Mucosa of stomach (tissue), 1 donor: ENCODE data around the gene CHRM3.
"Not testable (repeated sequence)": the region's sequence is repeated elsewhere in the genome, so short reads cannot be mapped to it uniquely, and the experiment has no call there.

Source experiments
- H3K27me3 ChIP-seq: one replicate; pipeline ENCODE4 v1.7.0; 2013; ENCODE audit warnings: mild to moderate bottlenecking, low read length; ENCODE audit not compliant: control insufficient read depth, insufficient read depth
- H3K36me3 ChIP-seq: one replicate; pipeline ENCODE4 v1.7.0; 2013; ENCODE audit warnings: low read length; ENCODE audit not compliant: control insufficient read depth, insufficient read depth
- H3K4me1 ChIP-seq: one replicate; pipeline ENCODE4 v1.7.0; 2013; ENCODE audit warnings: mild to moderate bottlenecking, low read length; ENCODE audit not compliant: control insufficient read depth, insufficient read depth
- H3K4me3 ChIP-seq: one replicate; pipeline ENCODE4 v1.7.0; 2013; ENCODE audit warnings: low read length
- H3K9ac ChIP-seq: one replicate; pipeline ENCODE4 v1.7.0; 2013; ENCODE audit warnings: mild to moderate bottlenecking, low read length, moderate library complexity
- H3K9me3 ChIP-seq: one replicate; pipeline ENCODE4 v1.7.0; 2013; ENCODE audit warnings: mild to moderate bottlenecking, low read length, moderate library complexity; ENCODE audit not compliant: control insufficient read depth
- donor health status: Pancreatic carcinoma.

Gene CHRM3

DNA sequence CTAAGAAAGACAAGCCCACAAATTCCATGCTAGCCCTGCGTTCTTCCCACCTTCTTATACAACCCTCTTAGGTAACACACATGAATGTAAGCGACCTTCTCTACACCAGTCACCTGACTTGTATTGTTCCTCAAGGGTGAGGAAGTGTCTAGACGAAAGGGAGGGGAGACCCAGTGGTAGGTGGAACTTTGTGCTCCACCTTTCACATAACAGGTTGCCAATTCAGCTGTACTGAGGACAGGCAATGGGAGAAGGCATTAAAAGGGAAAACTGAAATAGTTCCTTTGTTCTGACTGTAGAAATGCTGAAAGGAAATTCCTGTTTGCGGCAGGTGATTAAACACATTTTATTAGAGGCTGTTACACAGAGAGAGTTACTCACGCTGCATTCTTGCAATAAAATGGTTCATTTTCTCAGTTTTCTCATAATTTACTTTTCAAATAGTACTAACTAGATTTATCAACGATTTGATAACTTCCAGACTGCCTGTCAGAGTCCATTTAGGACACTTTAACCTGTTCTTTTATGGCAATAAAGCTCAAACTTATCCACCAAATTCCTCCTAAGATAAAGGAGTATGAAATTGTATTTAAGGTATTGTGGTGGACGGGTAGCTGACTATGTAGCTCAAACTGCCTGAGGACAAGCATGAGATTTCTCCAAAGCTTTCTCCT, 17.8 kb upstream of the CHRM3 start:
- no peaks in the 10 kb centered on the region for H3K36me3 ChIP-seq
- H3K9me3 ChIP-seq, result no peaks in the 10 kb centered on the region
- no peaks in the 10 kb centered on the region for H3K27me3 ChIP-seq
- H3K9ac ChIP-seq, result no peak overlapping the region
- H3K4me3 ChIP-seq, result no peak overlapping the region
- peaks cover 10% of the 10 kb centered on the region for H3K4me1 ChIP-seq

DNA sequence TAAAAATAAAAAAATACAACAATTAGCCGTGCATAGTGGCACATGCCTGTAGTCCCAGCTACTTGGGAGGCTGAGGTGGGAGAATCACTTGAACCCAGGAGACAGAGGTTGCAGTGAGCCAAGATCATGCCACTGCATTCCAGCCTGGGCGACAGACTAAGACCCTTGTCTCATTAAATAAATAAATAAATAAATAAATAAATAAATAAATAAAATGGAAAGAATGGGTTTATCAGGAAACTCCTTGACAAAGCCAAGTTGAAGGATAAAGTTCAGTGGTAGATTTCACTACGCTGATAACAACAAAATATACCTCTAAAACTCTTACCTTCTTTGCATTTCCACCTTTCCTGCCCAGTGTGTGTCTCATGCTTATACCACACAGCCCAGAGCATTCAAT, 15.5 kb upstream of the CHRM3 start:
- H3K9ac ChIP-seq, H3K36me3 ChIP-seq, H3K4me3 ChIP-seq, H3K9me3 ChIP-seq, H3K27me3 ChIP-seq: not testable (repeated sequence)
- H3K4me1 ChIP-seq, result peaks cover 10% of the 10 kb centered on the region

DNA sequence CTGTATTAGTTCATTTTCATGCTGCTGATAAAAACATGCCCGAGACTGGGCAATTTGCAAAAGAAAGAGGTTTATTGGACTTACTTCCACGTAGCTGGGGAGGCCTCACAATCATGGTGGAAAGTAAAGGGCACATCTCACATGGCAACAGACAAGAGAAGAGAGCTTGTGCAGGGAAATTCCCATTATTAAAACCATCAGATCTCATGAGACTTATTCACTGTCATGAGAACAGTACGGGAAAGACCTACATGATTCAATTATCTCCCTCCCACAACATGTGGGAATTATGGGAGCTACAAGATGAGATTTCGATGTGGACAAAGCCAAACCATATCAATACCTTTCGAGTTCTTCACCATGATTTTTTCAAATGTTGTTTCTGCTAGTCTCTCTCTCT, 3.7 kb upstream of the CHRM3 start:
- no peak overlapping the region for H3K4me3 ChIP-seq
- no peak overlapping the region for H3K9ac ChIP-seq
- H3K4me1 ChIP-seq, result peaks cover 9% of the 10 kb centered on the region
- H3K9me3 ChIP-seq, result no peaks in the 10 kb centered on the region
- no peaks in the 10 kb centered on the region for H3K36me3 ChIP-seq
- peaks cover 35% of the 10 kb centered on the region for H3K27me3 ChIP-seq

DNA sequence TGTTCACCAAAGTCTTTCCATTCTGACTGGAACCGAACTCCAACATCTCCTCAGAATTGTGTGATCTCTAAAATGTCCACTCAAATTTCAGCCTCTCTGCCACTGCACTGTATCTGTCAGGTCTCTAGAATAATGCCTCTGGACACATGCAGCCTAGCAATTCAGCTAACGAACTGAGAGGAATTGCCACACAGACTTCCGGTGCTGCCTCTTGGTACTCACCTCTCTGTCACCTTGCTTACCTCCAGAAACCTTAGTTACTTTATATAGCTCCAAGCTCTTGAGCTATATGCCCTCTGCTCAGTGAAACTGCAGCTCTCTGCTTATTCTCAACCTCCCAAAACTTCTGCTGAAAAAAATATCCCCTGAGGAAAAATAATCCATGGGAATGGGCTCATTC, 2.7 kb upstream of the CHRM3 start:
- Histone ChIP-seq H3K4me1 (peaks cover 12% of the 10 kb centered on the region), H3K36me3 (no peaks in the 10 kb centered on the region), H3K9me3 (no peaks in the 10 kb centered on the region), H3K9ac (no peak overlapping the region), H3K4me3 (no peak overlapping the region), H3K27me3 (peaks cover 46% of the 10 kb centered on the region)

DNA sequence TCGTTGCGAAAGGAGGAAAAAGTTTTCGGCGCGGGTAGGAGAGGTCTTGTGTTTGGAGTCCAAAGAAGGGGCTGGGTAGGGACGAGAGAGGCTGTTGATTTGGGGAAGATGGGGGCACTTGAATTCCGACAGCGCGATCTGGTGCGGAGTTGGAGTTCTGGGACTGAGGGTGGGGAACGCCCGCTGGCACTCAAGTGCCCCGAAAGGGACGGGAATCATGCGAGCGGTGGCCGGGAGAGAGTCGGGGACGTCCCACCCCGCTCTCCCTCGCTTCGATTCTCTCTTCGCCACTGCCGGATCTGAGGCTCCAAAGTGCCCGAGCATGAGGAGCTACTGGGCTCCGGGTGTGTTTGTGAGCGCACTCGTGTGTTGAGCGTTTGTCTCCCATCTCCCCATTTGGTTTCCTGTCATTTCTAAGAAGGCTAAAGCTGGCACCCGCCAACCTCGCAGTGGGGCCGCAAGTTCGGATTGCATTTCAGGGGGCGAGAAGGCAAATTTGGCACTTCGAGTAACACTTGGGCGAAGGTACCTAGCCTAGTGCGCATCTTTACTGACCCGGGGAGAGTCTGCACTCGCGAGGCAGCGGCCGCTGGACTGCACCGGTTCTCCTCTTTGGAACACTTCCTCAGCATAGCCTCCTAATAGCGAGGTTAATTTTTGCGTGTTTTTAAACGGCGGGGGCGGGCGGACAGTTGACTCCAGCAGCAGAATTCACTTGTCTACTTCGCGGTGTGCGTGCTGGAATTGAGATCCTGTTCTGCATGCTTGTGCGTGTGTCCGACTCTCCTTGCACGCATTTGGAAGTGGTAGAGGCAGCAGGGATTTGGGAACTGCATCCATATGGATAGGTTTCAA, 1.2 kb downstream of the CHRM3 start:
- H3K4me3 ChIP-seq, result peak overlapping the region; percentile 65
- H3K9me3 ChIP-seq, result no peaks in the 10 kb centered on the region
- H3K36me3 ChIP-seq, result no peaks in the 10 kb centered on the region
- peaks cover 12% of the 10 kb centered on the region for H3K4me1 ChIP-seq
- peak overlapping the region; percentile 64 for H3K9ac ChIP-seq
- H3K27me3 ChIP-seq, result peaks cover 47% of the 10 kb centered on the region

DNA sequence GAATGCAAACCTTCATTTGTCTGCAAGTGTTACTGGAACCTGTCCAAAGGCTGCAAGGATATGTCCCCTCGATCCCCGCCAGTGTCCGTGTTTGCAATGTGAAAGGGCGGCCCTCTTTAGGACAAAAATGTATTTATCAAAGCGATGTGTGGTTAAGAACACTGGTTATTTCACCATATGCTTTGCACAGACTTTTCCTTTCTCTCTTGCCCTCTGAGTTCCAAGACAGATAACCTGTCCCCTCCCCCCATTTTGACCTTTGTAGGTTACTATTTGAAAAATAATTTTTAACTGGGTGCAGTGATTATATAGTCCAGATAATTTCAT, 1.8 kb downstream of the CHRM3 start:
- peaks cover 47% of the 10 kb centered on the region for H3K27me3 ChIP-seq
- no peak overlapping the region for H3K9ac ChIP-seq
- H3K36me3 ChIP-seq, result no peaks in the 10 kb centered on the region
- no peaks in the 10 kb centered on the region for H3K9me3 ChIP-seq
- H3K4me1 ChIP-seq, result peaks cover 12% of the 10 kb centered on the region
- H3K4me3 ChIP-seq, result peak overlapping the region; percentile 65

DNA sequence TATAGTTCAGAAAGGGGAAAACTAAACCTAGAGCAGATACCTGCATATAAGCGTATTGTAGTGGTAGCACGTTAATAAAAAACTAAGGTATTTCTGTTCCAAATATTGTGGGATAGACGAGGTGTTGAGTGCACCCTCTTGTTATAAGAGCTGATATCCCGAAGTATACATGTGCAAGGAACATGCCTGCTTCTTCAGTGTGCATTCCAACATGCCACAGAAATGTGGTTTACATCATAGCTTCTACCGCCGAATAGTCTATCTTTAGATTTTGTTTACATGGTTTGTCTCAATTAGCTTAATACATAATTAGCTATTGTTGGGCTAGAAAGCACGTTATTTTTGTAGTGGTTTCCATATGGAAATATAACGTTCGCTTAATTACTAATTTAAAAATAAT, 2.2 kb downstream of the CHRM3 start:
- peaks cover 46% of the 10 kb centered on the region for H3K27me3 ChIP-seq
- H3K9ac ChIP-seq, result no peak overlapping the region
- H3K4me3 ChIP-seq, result no peak overlapping the region
- H3K9me3 ChIP-seq, result no peaks in the 10 kb centered on the region
- peaks cover 12% of the 10 kb centered on the region for H3K4me1 ChIP-seq
- H3K36me3 ChIP-seq, result no peaks in the 10 kb centered on the region

DNA sequence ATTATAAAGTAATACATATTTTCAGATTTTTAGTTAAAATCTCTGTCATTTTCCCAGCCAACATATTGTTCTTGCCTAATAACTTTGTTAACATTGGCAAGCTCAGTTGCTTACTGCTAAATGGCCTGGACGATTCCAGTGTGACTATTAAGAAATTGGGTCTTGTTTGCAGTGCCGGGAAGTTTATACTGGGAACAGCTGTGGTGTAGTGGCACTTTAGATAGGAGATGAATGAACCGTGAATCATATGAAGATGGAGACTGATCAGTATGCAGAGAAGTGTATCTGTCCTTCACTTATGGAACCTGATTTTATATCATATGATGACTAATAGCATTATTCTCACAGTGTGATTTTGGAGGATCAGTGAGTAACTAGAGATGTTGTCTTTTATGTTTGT, 3.3 kb downstream of the CHRM3 start:
- Histone ChIP-seq H3K9ac (no peak overlapping the region), H3K36me3 (no peaks in the 10 kb centered on the region), H3K9me3 (no peaks in the 10 kb centered on the region), H3K4me1 (peaks cover 12% of the 10 kb centered on the region), H3K4me3 (no peak overlapping the region), H3K27me3 (peaks cover 36% of the 10 kb centered on the region)

DNA sequence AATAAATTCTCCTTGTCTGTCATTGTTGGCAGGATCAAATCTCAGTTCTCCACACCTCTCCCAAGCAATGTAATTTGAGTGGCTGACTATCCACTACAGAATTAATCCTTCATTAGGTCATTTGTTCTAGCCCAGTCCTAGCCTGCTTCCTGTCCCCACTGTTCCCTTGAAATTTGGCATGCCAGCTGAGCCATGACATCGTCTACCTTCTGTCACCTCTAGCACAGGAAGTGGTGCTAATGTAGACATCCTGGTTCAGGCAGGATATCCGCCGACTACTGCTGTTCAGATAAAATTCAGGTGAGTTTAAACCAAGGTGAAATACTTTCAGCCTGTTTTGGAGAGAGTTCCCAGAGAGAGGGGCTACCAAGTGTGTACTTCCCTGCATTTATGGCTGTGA, 5.9 kb downstream of the CHRM3 start:
- no peak overlapping the region for H3K9ac ChIP-seq
- H3K36me3 ChIP-seq, result no peaks in the 10 kb centered on the region
- peaks cover 6% of the 10 kb centered on the region for H3K4me1 ChIP-seq
- peaks cover 15% of the 10 kb centered on the region for H3K27me3 ChIP-seq
- H3K4me3 ChIP-seq, result no peak overlapping the region
- H3K9me3 ChIP-seq, result no peaks in the 10 kb centered on the region

DNA sequence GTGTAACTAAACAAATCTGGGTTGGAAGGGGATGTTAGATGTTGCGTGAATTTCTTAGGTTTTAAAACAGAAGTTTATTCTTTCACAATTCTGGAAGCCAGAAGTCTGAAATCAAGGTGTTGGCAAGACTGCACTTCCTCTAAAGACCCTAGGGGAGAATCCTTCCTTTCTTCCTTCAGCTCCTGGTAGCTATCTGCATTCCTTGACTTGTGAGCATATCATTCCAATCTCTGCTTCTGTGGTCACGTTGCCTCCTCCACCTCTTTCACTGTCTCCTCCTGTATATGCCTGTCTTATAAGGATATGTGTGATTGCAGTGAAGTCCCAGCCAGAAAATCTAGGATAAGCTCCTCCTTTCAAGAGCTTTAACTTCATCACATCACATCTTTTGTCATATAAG, 7.7 kb downstream of the CHRM3 start:
- no peaks in the 10 kb centered on the region for H3K4me1 ChIP-seq

DNA sequence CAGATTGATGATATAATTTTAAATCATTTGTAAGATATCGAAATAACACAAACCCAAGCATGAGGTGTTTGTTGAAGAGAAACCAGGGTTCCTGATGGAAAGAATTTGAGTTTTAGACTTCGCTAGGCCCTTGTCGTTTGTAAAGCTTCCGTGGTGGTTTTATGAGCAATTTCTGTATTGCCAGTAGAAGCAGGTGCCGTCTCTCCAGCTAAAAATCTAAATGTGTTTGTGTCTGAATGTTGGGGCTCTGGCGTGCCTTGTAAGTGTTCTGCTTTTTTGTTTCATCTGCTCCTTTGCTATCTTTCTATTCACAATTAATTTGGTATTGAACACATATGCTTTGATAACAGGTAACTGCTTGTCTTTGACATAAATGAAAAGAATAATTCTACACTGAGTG, 27.5 kb downstream of the CHRM3 start:
- no peak overlapping the region for H3K9ac ChIP-seq
- H3K27me3 ChIP-seq, result no peaks in the 10 kb centered on the region
- no peaks in the 10 kb centered on the region for H3K36me3 ChIP-seq
- H3K4me3 ChIP-seq, result no peak overlapping the region
- peaks cover 9% of the 10 kb centered on the region for H3K4me1 ChIP-seq
- no peaks in the 10 kb centered on the region for H3K9me3 ChIP-seq

More for the DNA sequence above, 7.7 kb downstream of the CHRM3 start:
- Histone ChIP-seq H3K4me3 (no peak overlapping the region), H3K27me3 (no peaks in the 10 kb centered on the region), H3K9ac (no peak overlapping the region), H3K36me3 (no peaks in the 10 kb centered on the region), H3K9me3 (no peaks in the 10 kb centered on the region)

DNA sequence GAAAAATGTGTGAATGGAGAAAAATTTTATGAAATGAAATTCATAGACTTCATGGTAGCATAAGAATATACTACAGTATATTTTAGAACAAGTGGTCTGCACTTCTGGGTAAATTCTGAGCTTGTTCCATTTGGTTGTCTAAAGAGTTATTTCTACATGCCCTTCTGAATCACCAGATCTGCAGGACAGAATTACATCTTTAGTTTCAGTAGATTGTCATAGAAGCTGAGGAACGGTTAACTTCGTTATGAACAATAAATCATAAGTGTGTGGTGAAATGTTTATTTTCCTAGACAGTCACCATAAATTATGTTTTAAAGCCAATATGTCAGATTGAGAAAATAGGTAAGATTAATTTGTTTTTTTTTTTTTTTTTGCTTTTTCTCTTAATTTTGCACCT, 30.9 kb downstream of the CHRM3 start:
- Histone ChIP-seq H3K27me3 (no peaks in the 10 kb centered on the region), H3K9me3 (no peaks in the 10 kb centered on the region), H3K4me1 (peaks cover 9% of the 10 kb centered on the region), H3K4me3 (no peak overlapping the region), H3K9ac (no peak overlapping the region), H3K36me3 (no peaks in the 10 kb centered on the region)
